ENCODE results near the gene TMEM178B. TPM values are rescaled to one million over a fixed set of nuclear protein-coding genes. Genes with fewer than 3 reads are reported as not detected.
"Not testable (repeated sequence)": the region's sequence is repeated elsewhere in the genome, so short reads cannot be mapped to it uniquely, and the experiment has no call there.

The TMEM178B gene
- polyA plus RNA-seq, 1 donor from 2014 or later: 40.7 TPM

- not testable (repeated sequence) for H3K79me2 ChIP-seq (replicated peaks; ENCODE audit: insufficient read depth, low read length); H3K4me2 ChIP-seq (ENCODE audit: low read length); H2AFZ ChIP-seq (ENCODE audit: low read depth, low read length)
Observed at GRCh38 chr7:141032539-141033323, 41.1 kb upstream of the TMEM178B start.

GRCh38 chr7:141038100-141038499 is 35.8 kb upstream of the TMEM178B start:
- not testable (repeated sequence) for H3K9me2 ChIP-seq (ENCODE audit: insufficient read depth, low read length); H3K27me3 ChIP-seq (ENCODE audit: insufficient read depth, low read depth, low read length); H3K79me2 ChIP-seq (replicated peaks; ENCODE audit: insufficient read depth, low read length); H4K20me1 ChIP-seq (ENCODE audit: insufficient read depth); H3K9ac ChIP-seq (ENCODE audit: low read length); H3K9me3 ChIP-seq (ENCODE audit: low read length); H3F3A ChIP-seq (ENCODE audit: insufficient read depth, low read length, poor library complexity, severe bottlenecking); H2AFZ ChIP-seq (ENCODE audit: low read depth, low read length); H3K4me2 ChIP-seq (ENCODE audit: low read length); H3K36me3 ChIP-seq (ENCODE audit: insufficient read depth, low read length); H3K27ac ChIP-seq (ENCODE audit: low read length); H3K4me3 ChIP-seq (ENCODE audit: low read length)

More at GRCh38 chr7:141032539-141033323, 41.1 kb upstream of the TMEM178B start:
- not testable (repeated sequence) for H3K9me3 ChIP-seq (ENCODE audit: low read length); H3K27ac ChIP-seq (ENCODE audit: low read length); H3F3A ChIP-seq (ENCODE audit: insufficient read depth, low read length, poor library complexity, severe bottlenecking); H3K9me2 ChIP-seq (ENCODE audit: insufficient read depth, low read length); H4K20me1 ChIP-seq (ENCODE audit: insufficient read depth); H3K4me3 ChIP-seq (ENCODE audit: low read length); H3K36me3 ChIP-seq (ENCODE audit: insufficient read depth, low read length); H3K27me3 ChIP-seq (ENCODE audit: insufficient read depth, low read depth, low read length); H3K9ac ChIP-seq (ENCODE audit: low read length)

- Histone ChIP-seq H3F3A (ENCODE audit: insufficient read depth, low read length, poor library complexity, severe bottlenecking) (no peaks in the 10 kb centered on the region), H3K9me2 (ENCODE audit: insufficient read depth, low read length) (no peaks in the 10 kb centered on the region), H3K9ac (ENCODE audit: low read length) (no peak overlapping the region), H3K27me3 (ENCODE audit: insufficient read depth, low read depth, low read length) (no peaks in the 10 kb centered on the region), H3K4me3 (ENCODE audit: low read length) (no peak overlapping the region), H2AFZ (ENCODE audit: low read depth, low read length) (no peak overlapping the region), H3K36me3 (ENCODE audit: insufficient read depth, low read length) (no peaks in the 10 kb centered on the region), H3K9me3 (ENCODE audit: low read length) (no peaks in the 10 kb centered on the region), H3K4me2 (ENCODE audit: low read length) (no peak overlapping the region), H3K79me2 (replicated peaks; ENCODE audit: insufficient read depth, low read length) (no peaks in the 10 kb centered on the region), H4K20me1 (ENCODE audit: insufficient read depth) (no peaks in the 10 kb centered on the region), H3K27ac (ENCODE audit: low read length) (no peak overlapping the region)
- no peak for TF ChIP-seq REST (IDR thresholded peaks at IDR 0.05; ENCODE audit: borderline replicate concordance)
- TF ChIP-seq EZH2 (IDR thresholded peaks at IDR 0.05; ENCODE audit: borderline replicate concordance, insufficient read depth, low read length, poor library complexity, severe bottlenecking): no peak
- TF ChIP-seq CTCF (IDR thresholded peaks at IDR 0.05; ENCODE audit: poor library complexity, severe bottlenecking): no peak
Observed at GRCh38 chr7:141039376-141039775, 34.5 kb upstream of the TMEM178B start.

All from neural cell (in vitro differentiated cells).